Ovary (tissue), 3 donors: ENCODE measurements around the gene HEPHL1.

Experiments used
- EP300 ChIP-seq: sonication (generic); formaldehyde crosslinking; IDR thresholded peaks from one replicate; pipeline ENCODE4 v1.6.1; 2017; ENCODE audit warnings: antibody characterized with exemption
- POLR2A ChIP-seq: fragments of 450-650 bp; IDR thresholded peaks from one replicate; pipeline ENCODE4 v1.6.1; 2017; ENCODE audit warnings: antibody characterized with exemption, mild to moderate bottlenecking, moderate library complexity
- TF ChIP-seq, protein P1 (sequence below), 3 donors: fragments of 450-650 bp in 2 of 3; fragments of 200-600 bp in 1 of 3; IDR thresholded peaks; one replicate each; pipeline versions ENCODE4 v1.5.1 to v1.8.0; 2016 to 2022; ENCODE audit warnings: antibody characterized with exemption in 3 of 3, mild to moderate bottlenecking in 1 of 3
- donor health status: DM: no; HTN: no; CAD: no.

DNA sequence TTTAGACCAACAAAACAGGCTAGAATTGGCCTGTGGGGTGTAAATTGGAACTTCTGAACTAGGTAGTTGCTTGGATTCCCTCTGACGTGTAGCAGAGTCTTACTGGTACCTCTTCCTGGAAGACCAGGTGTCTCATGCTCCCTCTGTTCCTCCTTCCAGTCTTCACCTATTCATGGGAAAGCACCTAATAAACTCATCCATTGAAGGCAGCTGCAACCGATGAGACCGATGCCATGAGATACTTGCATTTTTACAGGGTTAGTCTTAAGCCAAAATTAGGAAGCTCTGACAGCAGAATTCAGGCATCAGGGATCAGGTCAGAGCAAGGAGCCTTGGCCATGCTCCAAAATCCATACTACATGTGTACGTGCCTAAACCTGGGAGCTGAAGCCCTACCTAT lies 13.2 kb upstream of the HEPHL1 start:
- TF ChIP-seq, protein P1, sequence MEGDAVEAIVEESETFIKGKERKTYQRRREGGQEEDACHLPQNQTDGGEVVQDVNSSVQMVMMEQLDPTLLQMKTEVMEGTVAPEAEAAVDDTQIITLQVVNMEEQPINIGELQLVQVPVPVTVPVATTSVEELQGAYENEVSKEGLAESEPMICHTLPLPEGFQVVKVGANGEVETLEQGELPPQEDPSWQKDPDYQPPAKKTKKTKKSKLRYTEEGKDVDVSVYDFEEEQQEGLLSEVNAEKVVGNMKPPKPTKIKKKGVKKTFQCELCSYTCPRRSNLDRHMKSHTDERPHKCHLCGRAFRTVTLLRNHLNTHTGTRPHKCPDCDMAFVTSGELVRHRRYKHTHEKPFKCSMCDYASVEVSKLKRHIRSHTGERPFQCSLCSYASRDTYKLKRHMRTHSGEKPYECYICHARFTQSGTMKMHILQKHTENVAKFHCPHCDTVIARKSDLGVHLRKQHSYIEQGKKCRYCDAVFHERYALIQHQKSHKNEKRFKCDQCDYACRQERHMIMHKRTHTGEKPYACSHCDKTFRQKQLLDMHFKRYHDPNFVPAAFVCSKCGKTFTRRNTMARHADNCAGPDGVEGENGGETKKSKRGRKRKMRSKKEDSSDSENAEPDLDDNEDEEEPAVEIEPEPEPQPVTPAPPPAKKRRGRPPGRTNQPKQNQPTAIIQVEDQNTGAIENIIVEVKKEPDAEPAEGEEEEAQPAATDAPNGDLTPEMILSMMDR (IDR thresholded peaks at IDR 0.05) = no peak
- TF ChIP-seq POLR2A = no peak
- no peak for TF ChIP-seq EP300
